ENCODE measurements around the gene GAB2.

GRCh38 chr11:78341841-78342240, 75.8 kb downstream of the GAB2 start:
- TF ChIP-seq, protein P1, sequence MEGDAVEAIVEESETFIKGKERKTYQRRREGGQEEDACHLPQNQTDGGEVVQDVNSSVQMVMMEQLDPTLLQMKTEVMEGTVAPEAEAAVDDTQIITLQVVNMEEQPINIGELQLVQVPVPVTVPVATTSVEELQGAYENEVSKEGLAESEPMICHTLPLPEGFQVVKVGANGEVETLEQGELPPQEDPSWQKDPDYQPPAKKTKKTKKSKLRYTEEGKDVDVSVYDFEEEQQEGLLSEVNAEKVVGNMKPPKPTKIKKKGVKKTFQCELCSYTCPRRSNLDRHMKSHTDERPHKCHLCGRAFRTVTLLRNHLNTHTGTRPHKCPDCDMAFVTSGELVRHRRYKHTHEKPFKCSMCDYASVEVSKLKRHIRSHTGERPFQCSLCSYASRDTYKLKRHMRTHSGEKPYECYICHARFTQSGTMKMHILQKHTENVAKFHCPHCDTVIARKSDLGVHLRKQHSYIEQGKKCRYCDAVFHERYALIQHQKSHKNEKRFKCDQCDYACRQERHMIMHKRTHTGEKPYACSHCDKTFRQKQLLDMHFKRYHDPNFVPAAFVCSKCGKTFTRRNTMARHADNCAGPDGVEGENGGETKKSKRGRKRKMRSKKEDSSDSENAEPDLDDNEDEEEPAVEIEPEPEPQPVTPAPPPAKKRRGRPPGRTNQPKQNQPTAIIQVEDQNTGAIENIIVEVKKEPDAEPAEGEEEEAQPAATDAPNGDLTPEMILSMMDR (IDR thresholded peaks at IDR 0.05) = no peak
- TF ChIP-seq POLR2A (IDR thresholded peaks at IDR 0.05) = no peak

Data from lower leg skin (tissue), 3 donors.